Measurements from ENCODE around the gene WWOX. TPM values are rescaled to one million over a fixed set of nuclear protein-coding genes. Genes with fewer than 3 reads are reported as not detected.

Gene WWOX
- total and polyA plus RNA-seq, 2 donors (not counting 3 experiments of a cell fraction or from before 2014, with no cell fraction given): 6.2 to 12.5 TPM

DNA sequence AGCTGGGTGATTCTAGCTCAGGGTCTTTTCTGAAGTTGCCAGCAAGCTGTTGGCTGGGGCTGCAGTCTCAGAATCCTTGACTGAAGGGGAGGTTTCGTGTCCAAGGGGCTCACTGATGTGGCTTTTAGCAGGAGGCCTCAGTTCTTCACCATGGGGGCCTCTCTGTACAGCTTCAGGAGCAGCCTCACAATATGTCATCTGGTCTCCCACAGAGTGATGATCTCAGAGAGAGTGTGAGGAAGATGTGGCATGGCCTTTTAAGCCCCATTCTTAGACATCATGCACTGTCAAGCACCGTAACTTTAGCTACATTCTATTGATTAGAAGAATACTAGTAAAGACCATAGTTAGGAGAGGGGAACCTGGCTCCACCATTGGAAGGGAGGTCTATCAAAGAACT is 732.6 kb downstream of the WWOX start:
- no peak overlapping the region for H3K4me3 ChIP-seq (replicated peaks in 1 of 3; ENCODE audit: insufficient read depth in 1 of 3, low read depth in 1 of 3, low read length in 3 of 3)
- H3K4me1 ChIP-seq (ENCODE audit: control insufficient read depth, extremely low read depth, insufficient read depth, low read length): no peaks in the 10 kb centered on the region
- H3K9ac ChIP-seq (replicated peaks; ENCODE audit: extremely low read depth, insufficient read depth, low read length): no peak overlapping the region
- FAIRE-seq (no peak), DNase-seq (ENCODE audit: low read depth, low spot score) (no peak)
- H3K4me2 ChIP-seq (ENCODE audit: insufficient read depth, low read length): no peak overlapping the region
- POLR2A ChIA-PET: no interaction called here
- H3K9me3 ChIP-seq (replicated peaks; ENCODE audit: control insufficient read depth, insufficient read depth, low read length): peaks cover 9% of the 10 kb centered on the region
- H3K9me1 ChIP-seq (replicated peaks; ENCODE audit: control insufficient read depth, extremely low read depth, insufficient read depth, low read length): no peaks in the 10 kb centered on the region
- BruUV-seq (replicated peaks): no TSS peak
- TF ChIP-seq MYC (IDR thresholded peaks at IDR 0.05; ENCODE audit: low read depth, low read length): no peak
- TF ChIP-seq, protein P1, sequence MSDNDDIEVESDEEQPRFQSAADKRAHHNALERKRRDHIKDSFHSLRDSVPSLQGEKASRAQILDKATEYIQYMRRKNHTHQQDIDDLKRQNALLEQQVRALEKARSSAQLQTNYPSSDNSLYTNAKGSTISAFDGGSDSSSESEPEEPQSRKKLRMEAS (IDR thresholded peaks at IDR 0.05; ENCODE audit: insufficient read depth, insufficient read length): no peak
- H3K27me3 ChIP-seq (ENCODE audit: control insufficient read depth in 2 of 2, insufficient read depth in 2 of 2, low read length in 2 of 2): no peaks in the 10 kb centered on the region
- no peaks in the 10 kb centered on the region for H4K20me1 ChIP-seq (replicated peaks; ENCODE audit: control insufficient read depth, extremely low read depth, insufficient read depth, low read length)
- H3K79me2 ChIP-seq (ENCODE audit: control insufficient read depth, insufficient read depth, low read length): no peaks in the 10 kb centered on the region
- CTCF ChIA-PET: no interaction called here
- dilution Hi-C loops (cut with MboI; ENCODE audit: extremely low pct_ligation_motif_present, low sequenced_read_pairs) (no loop called here), intact Hi-C loops (cut with micrococcal nuclease) (no loop called here)
- H3K27ac ChIP-seq (ENCODE audit: insufficient read depth, low read depth, low read length): no peak overlapping the region
- no peaks in the 10 kb centered on the region for H3K36me3 ChIP-seq (ENCODE audit: control insufficient read depth in 2 of 2, extremely low read depth in 1 of 2, insufficient read depth in 2 of 2, low read length in 2 of 2)
- H2AFZ ChIP-seq (ENCODE audit: low read depth, low read length): no peak overlapping the region

- Histone ChIP-seq H2AFZ (ENCODE audit: low read depth, low read length) (no peak overlapping the region), H3K9ac (replicated peaks; ENCODE audit: extremely low read depth, insufficient read depth, low read length) (no peak overlapping the region), H3K36me3 (ENCODE audit: control insufficient read depth in 2 of 2, extremely low read depth in 1 of 2, insufficient read depth in 2 of 2, low read length in 2 of 2) (no peaks in the 10 kb centered on the region), H3K9me3 (replicated peaks; ENCODE audit: control insufficient read depth, insufficient read depth, low read length) (peaks cover 9% of the 10 kb centered on the region), H3K4me1 (ENCODE audit: control insufficient read depth, extremely low read depth, insufficient read depth, low read length) (no peaks in the 10 kb centered on the region), H3K27ac (ENCODE audit: insufficient read depth, low read depth, low read length) (no peak overlapping the region), H3K4me2 (ENCODE audit: insufficient read depth, low read length) (no peak overlapping the region), H3K9me1 (replicated peaks; ENCODE audit: control insufficient read depth, extremely low read depth, insufficient read depth, low read length) (no peaks in the 10 kb centered on the region), H3K79me2 (ENCODE audit: control insufficient read depth, insufficient read depth, low read length) (no peaks in the 10 kb centered on the region), H3K4me3 (replicated peaks in 1 of 3; ENCODE audit: insufficient read depth in 1 of 3, low read depth in 1 of 3, low read length in 3 of 3) (no peak overlapping the region), H3K27me3 (ENCODE audit: control insufficient read depth in 2 of 2, insufficient read depth in 2 of 2, low read length in 2 of 2) (no peaks in the 10 kb centered on the region), H4K20me1 (replicated peaks; ENCODE audit: control insufficient read depth, extremely low read depth, insufficient read depth, low read length) (no peaks in the 10 kb centered on the region)
- ChIA-PET POLR2A (no interaction called here), CTCF (no interaction called here)
- no peak for DNase-seq (ENCODE audit: low read depth, low spot score)
- TF ChIP-seq POLR2AphosphoS5 (IDR thresholded peaks at IDR 0.05; ENCODE audit: insufficient read depth, low read depth, low read length) (no peak), EZH2 (IDR thresholded peaks at IDR 0.05; ENCODE audit: borderline replicate concordance, low read depth, low read length, severe bottlenecking) (no peak), POLR2A (IDR thresholded peaks at IDR 0.05; ENCODE audit: low read depth, low read length) (no peak), FOS (IDR thresholded peaks at IDR 0.05; ENCODE audit: borderline replicate concordance, insufficient read depth, low read length) (no peak), JUN (IDR thresholded peaks at IDR 0.05; ENCODE audit: borderline replicate concordance, insufficient read depth, insufficient read length, low read depth) (no peak), GATA2 (IDR thresholded peaks at IDR 0.05; ENCODE audit: insufficient read depth, insufficient read length, low read depth, low read length) (no peak), MYC (IDR thresholded peaks at IDR 0.05; ENCODE audit: low read depth, low read length) (no peak)
- TF ChIP-seq, protein P2, sequence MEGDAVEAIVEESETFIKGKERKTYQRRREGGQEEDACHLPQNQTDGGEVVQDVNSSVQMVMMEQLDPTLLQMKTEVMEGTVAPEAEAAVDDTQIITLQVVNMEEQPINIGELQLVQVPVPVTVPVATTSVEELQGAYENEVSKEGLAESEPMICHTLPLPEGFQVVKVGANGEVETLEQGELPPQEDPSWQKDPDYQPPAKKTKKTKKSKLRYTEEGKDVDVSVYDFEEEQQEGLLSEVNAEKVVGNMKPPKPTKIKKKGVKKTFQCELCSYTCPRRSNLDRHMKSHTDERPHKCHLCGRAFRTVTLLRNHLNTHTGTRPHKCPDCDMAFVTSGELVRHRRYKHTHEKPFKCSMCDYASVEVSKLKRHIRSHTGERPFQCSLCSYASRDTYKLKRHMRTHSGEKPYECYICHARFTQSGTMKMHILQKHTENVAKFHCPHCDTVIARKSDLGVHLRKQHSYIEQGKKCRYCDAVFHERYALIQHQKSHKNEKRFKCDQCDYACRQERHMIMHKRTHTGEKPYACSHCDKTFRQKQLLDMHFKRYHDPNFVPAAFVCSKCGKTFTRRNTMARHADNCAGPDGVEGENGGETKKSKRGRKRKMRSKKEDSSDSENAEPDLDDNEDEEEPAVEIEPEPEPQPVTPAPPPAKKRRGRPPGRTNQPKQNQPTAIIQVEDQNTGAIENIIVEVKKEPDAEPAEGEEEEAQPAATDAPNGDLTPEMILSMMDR (IDR thresholded peaks at IDR 0.05; ENCODE audit: extremely low read depth in 1 of 2, insufficient read depth in 1 of 2, low read depth in 1 of 2, low read length in 2 of 2): no peak
- TF ChIP-seq, protein P1 (IDR thresholded peaks at IDR 0.05; ENCODE audit: insufficient read depth, insufficient read length): no peak
- no TSS peak for BruUV-seq (replicated peaks)
- dilution Hi-C loops (cut with MboI; ENCODE audit: extremely low pct_ligation_motif_present, low sequenced_read_pairs) (no loop called here), intact Hi-C loops (cut with micrococcal nuclease) (no loop called here)
- no peak for FAIRE-seq
These were observed 737.5 kb downstream of the WWOX start for GRCh38 chr16:78836802-78837491.
